Suprapubic skin (tissue), 4 donors: Measurements from ENCODE around the gene LGI4.

ENCODE experiments used
- CTCF ChIP-seq, 2 donors: fragments of 200-600 bp in 1 of 2; fragments of 450-650 bp in 1 of 2; sonication (generic) in 1 of 2; IDR thresholded peaks; one replicate each; pipeline ENCODE4 v1.5.1; 2016 to 2019; ENCODE audit warnings: antibody characterized with exemption in 2 of 2, mild to moderate bottlenecking in 1 of 2, moderate library complexity in 1 of 2
- EP300 ChIP-seq: sonication (generic); formaldehyde crosslinking; IDR thresholded peaks from one replicate; pipeline ENCODE4 v1.6.1; 2017; ENCODE audit warnings: antibody characterized with exemption
- POLR2A ChIP-seq, 2 donors: fragments of 450-650 bp; IDR thresholded peaks; one replicate each; pipeline ENCODE4 v1.6.1; 2017; ENCODE audit warnings: antibody characterized with exemption in 2 of 2, mild to moderate bottlenecking in 2 of 2, moderate library complexity in 2 of 2
- POLR2AphosphoS5 ChIP-seq, 3 donors: sonication (generic); formaldehyde crosslinking; IDR thresholded peaks; one replicate each; pipeline ENCODE4 v1.6.1; 2017; ENCODE audit warnings: antibody characterized with exemption in 3 of 3

- TF ChIP-seq POLR2A (IDR thresholded peaks at IDR 0.05) (no peak), CTCF (IDR thresholded peaks at IDR 0.05) (no peak), EP300 (no peak), POLR2AphosphoS5 (IDR thresholded peaks at IDR 0.05) (no peak)
These were observed 50.4 kb downstream of the LGI4 start for GRCh38 chr19:35084509-35084762.
